Measurements from ENCODE around the gene ETFA. TPM values are rescaled to one million over a fixed set of nuclear protein-coding genes. Genes with fewer than 3 reads are reported as not detected.
A peak's percentile ranks its signal among the peaks of the same experiment; 100 is the strongest.

Gene ETFA
- total RNA-seq, 1 donor from 2014 or later, result 109 TPM

GRCh38 chr15:76345880-76346668, 34.8 kb upstream of the ETFA start:
- no peaks in the 10 kb centered on the region for H3K9me3 Mint-ChIP-seq
- H3K36me3 Mint-ChIP-seq (ENCODE audit: low read depth), result peaks cover 10% of the 10 kb centered on the region
- H3K27me3 Mint-ChIP-seq (ENCODE audit: low read depth), result peaks cover 92% of the 10 kb centered on the region
- peak; percentile 8 for DNase-seq (ENCODE audit: low read depth, low spot score)
- H3K27ac Mint-ChIP-seq (ENCODE audit: unreplicated experiment), result no peak overlapping the region
- H3K4me1 Mint-ChIP-seq, result peaks cover 18% of the 10 kb centered on the region
- peak overlapping the region; percentile 50 for H3K4me3 Mint-ChIP-seq
- TF ChIP-seq CTCF (conservative IDR thresholded peaks at IDR 0.05), result no peak

- Mint-ChIP-seq H3K27me3 (ENCODE audit: low read depth) (peaks cover 92% of the 10 kb centered on the region), H3K4me3 (peak overlapping the region; percentile 50), H3K27ac (ENCODE audit: unreplicated experiment) (no peak overlapping the region), H3K36me3 (ENCODE audit: low read depth) (peaks cover 10% of the 10 kb centered on the region), H3K4me1 (peaks cover 18% of the 10 kb centered on the region), H3K9me3 (no peaks in the 10 kb centered on the region)
- no peak for DNase-seq (ENCODE audit: low read depth, low spot score)
- TF ChIP-seq CTCF (conservative IDR thresholded peaks at IDR 0.05), result no peak
Observed at GRCh38 chr15:76345583-76345879, 34.3 kb upstream of the ETFA start.

- Mint-ChIP-seq H3K4me3 (peak overlapping the region; percentile 50), H3K36me3 (ENCODE audit: low read depth) (peaks cover 10% of the 10 kb centered on the region), H3K27me3 (ENCODE audit: low read depth) (peaks cover 92% of the 10 kb centered on the region), H3K9me3 (no peaks in the 10 kb centered on the region), H3K4me1 (peaks cover 23% of the 10 kb centered on the region), H3K27ac (ENCODE audit: unreplicated experiment) (no peak overlapping the region)
- no peak for TF ChIP-seq CTCF (conservative IDR thresholded peaks at IDR 0.05)
- no peak for DNase-seq (ENCODE audit: low read depth, low spot score)
Observed at GRCh38 chr15:76344893-76345582, 33.8 kb upstream of the ETFA start.

- Mint-ChIP-seq H3K4me3 (peak overlapping the region; percentile 35), H3K27me3 (ENCODE audit: low read depth) (peaks cover 92% of the 10 kb centered on the region), H3K9me3 (no peaks in the 10 kb centered on the region), H3K36me3 (ENCODE audit: low read depth) (peaks cover 10% of the 10 kb centered on the region), H3K4me1 (peaks cover 31% of the 10 kb centered on the region), H3K27ac (ENCODE audit: unreplicated experiment) (no peak overlapping the region)
- DNase-seq (ENCODE audit: low read depth, low spot score), result no peak
- TF ChIP-seq CTCF (conservative IDR thresholded peaks at IDR 0.05), result no peak
Observed at GRCh38 chr15:76343313-76343996, 32.2 kb upstream of the ETFA start.

GRCh38 chr15:76342382-76343201, 31.3 kb upstream of the ETFA start:
- no peak overlapping the region for H3K27ac Mint-ChIP-seq (ENCODE audit: unreplicated experiment)
- H3K27me3 Mint-ChIP-seq (ENCODE audit: low read depth), result peaks cover 87% of the 10 kb centered on the region
- H3K4me1 Mint-ChIP-seq, result peaks cover 32% of the 10 kb centered on the region
- H3K36me3 Mint-ChIP-seq (ENCODE audit: low read depth), result peaks cover 6% of the 10 kb centered on the region
- TF ChIP-seq CTCF (conservative IDR thresholded peaks at IDR 0.05), result no peak
- peak overlapping the region; percentile 76 for H3K4me3 Mint-ChIP-seq
- no peaks in the 10 kb centered on the region for H3K9me3 Mint-ChIP-seq
- DNase-seq (ENCODE audit: low read depth, low spot score), result peak; percentile 12

All from neural crest cell (in vitro differentiated cells).